GM19023 (cell line): ENCODE results near the gene COL5A2.

Source experiments
- ATAC-seq: cut with Tn5 transposase; IDR thresholded peaks from one replicate; pipeline ENCODE4 v1.9.1; 2021; ENCODE audit warnings: mild to moderate bottlenecking, moderate library complexity; ENCODE audit not compliant: unreplicated experiment

COL5A2 gene

GRCh38 chr2:189010536-189010935 lies 169.0 kb downstream of the COL5A2 start:
- no peak for ATAC-seq

- no peak for ATAC-seq
These were observed 170.9 kb downstream of the COL5A2 start for GRCh38 chr2:189008555-189009262.

DNA sequence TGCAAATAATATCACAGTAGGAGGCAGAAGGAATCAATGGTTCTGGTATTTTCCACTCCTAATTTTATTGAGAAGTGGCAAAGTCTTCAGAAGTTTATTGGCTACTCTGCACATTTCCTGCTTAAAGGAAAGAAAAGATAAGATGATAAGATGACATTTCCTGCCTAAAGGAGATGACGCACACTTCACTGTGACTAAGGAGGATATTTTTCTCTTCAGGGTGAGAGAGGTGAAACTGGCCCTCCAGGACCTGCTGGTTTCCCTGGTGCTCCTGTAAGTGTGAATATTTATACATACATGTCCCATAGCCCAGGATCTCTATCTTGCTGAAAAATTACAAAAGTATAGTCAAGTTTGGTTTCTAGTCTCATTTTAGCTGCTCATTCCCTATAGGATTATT lies 177.5 kb downstream of the COL5A2 start:
- no peak for ATAC-seq

DNA sequence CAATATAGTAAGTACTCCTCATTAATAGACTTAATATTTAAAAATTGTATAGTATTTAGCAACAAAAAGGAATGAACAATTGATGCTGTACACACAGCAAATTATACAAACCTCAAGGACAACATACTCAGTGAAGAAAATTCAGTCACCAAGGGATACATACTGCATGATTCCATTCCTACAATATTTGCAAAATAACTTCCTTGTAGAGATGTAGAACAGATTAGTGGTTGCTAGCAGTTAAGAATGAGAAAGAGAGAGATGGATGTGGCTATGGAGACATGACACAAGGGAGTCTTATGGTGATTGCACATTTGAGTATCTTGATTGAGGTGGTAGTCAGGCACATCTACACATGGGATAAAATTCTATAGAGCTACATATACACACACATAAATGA lies 179.3 kb downstream of the COL5A2 start:
- ATAC-seq, result no peak

DNA sequence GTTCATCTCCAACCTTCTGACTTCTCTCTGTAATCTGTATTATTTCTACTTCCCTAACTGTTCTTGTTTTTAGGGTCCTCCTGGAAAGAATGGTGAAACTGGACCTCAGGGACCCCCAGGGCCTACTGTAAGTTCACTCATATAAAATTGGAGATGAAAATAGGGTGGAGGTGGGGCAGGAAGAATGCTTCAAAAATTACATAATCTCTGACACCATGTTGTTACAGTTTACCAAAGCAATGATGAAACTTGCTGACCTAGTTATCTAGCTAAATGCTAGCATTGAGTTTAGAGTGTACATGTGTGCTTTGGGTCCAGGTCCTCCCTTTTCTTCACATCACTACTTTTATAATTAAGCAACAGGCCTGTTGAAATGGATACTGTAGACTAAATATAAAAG lies 182.3 kb downstream of the COL5A2 start:
- no peak for ATAC-seq

- ATAC-seq, result no peak
These were observed 186.3 kb downstream of the COL5A2 start for GRCh38 chr2:188993247-188993646.

DNA sequence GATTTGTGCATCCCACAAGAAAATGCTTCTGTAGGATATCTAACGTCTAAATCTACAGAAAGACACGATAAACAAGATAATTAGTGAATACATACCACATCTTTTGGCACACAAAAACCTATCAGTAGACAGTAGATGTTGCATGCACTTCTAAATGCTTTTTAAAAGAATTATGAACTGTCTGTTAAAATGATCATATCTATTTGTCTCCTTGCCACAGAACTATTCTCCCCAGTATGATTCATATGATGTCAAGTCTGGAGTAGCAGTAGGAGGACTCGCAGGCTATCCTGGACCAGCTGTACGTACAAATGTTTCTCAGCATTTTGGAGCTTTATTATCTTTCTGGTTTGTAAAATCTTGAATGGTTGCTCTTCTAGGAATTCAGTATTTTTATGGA lies 192.7 kb downstream of the COL5A2 start:
- no peak for ATAC-seq

GRCh38 chr2:188984680-188985079 lies 194.9 kb downstream of the COL5A2 start:
- no peak for ATAC-seq

- ATAC-seq, result no peak
These were observed 195.5 kb downstream of the COL5A2 start for GRCh38 chr2:188984065-188984491.

DNA sequence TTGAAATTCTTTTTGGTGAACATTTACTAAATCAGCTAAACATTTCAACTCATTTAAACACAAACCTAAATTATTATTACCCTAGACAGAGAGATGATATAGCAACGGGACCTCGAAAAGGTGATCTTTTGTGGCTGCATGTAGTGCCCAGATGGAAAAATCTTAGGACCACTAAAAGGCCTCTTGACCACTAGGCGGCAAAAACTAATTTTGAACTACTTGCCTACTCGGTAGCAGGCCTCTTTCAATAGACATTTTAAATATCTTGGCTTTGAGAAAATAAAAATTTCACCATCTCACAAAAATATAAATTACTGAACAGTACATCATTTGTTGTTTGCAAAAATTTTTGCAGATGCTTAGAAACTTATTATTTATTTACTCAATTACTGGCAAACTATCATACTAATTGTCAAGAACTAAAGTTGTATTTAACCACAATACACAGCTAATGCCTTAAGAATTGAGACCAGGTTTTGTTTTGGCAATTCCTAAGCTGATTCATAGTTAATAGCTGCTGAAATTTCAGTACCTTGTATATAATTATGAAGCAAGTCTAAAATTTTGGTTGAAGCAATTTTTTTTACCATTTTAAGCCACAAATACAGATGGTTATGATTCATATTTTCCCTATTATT lies 196.0 kb downstream of the COL5A2 start:
- no peak for ATAC-seq
